ENCODE measurements around the gene DNAJC22. TPM values are rescaled to one million over a fixed set of nuclear protein-coding genes. Genes with fewer than 3 reads are reported as not detected.
A peak's percentile ranks its signal among the peaks of the same experiment; 100 is the strongest.

DNAJC22 gene
- polyA plus RNA-seq, 1 donor from 2014 or later, result 0.54 TPM

- Histone ChIP-seq H2AFZ (ENCODE audit: low read depth, low read length) (no peak overlapping the region), H3K36me3 (ENCODE audit: insufficient read depth, low read length) (no peaks in the 10 kb centered on the region), H3K27me3 (ENCODE audit: insufficient read depth, low read depth, low read length) (peaks cover 96% of the 10 kb centered on the region), H3K27ac (ENCODE audit: low read length) (no peak overlapping the region), H3K4me3 (ENCODE audit: low read length) (peak overlapping the region; percentile 60), H3K4me2 (ENCODE audit: low read length) (no peak overlapping the region), H3F3A (ENCODE audit: insufficient read depth, low read length, poor library complexity, severe bottlenecking) (no peaks in the 10 kb centered on the region), H3K79me2 (replicated peaks; ENCODE audit: insufficient read depth, low read length) (no peaks in the 10 kb centered on the region), H3K9me3 (ENCODE audit: low read length) (no peaks in the 10 kb centered on the region), H3K9ac (ENCODE audit: low read length) (peak overlapping the region; percentile 31), H3K9me2 (ENCODE audit: insufficient read depth, low read length) (no peaks in the 10 kb centered on the region), H4K20me1 (ENCODE audit: insufficient read depth) (no peaks in the 10 kb centered on the region)
- TF ChIP-seq CTCF (IDR thresholded peaks at IDR 0.05; ENCODE audit: poor library complexity, severe bottlenecking) (no peak), EZH2 (IDR thresholded peaks at IDR 0.05; ENCODE audit: borderline replicate concordance, insufficient read depth, low read length, poor library complexity, severe bottlenecking) (peak; percentile 86)
These were observed 1.4 kb upstream of the DNAJC22 start for GRCh38 chr12:49345051-49345824.

- Histone ChIP-seq H3K27me3 (ENCODE audit: insufficient read depth, low read depth, low read length) (peaks cover 88% of the 10 kb centered on the region), H2AFZ (ENCODE audit: low read depth, low read length) (no peak overlapping the region), H3K9me3 (ENCODE audit: low read length) (no peaks in the 10 kb centered on the region), H3K4me3 (ENCODE audit: low read length) (peak overlapping the region; percentile 60), H3K4me2 (ENCODE audit: low read length) (peak overlapping the region; percentile 48), H3K9ac (ENCODE audit: low read length) (peak overlapping the region; percentile 16), H3K36me3 (ENCODE audit: insufficient read depth, low read length) (no peaks in the 10 kb centered on the region), H3K79me2 (replicated peaks; ENCODE audit: insufficient read depth, low read length) (no peaks in the 10 kb centered on the region), H3K27ac (ENCODE audit: low read length) (no peak overlapping the region), H4K20me1 (ENCODE audit: insufficient read depth) (no peaks in the 10 kb centered on the region), H3F3A (ENCODE audit: insufficient read depth, low read length, poor library complexity, severe bottlenecking) (no peaks in the 10 kb centered on the region), H3K9me2 (ENCODE audit: insufficient read depth, low read length) (no peaks in the 10 kb centered on the region)
- TF ChIP-seq EZH2 (IDR thresholded peaks at IDR 0.05; ENCODE audit: borderline replicate concordance, insufficient read depth, low read length, poor library complexity, severe bottlenecking) (peak; percentile 73), CTCF (IDR thresholded peaks at IDR 0.05; ENCODE audit: poor library complexity, severe bottlenecking) (no peak), POLR2AphosphoS5 (IDR thresholded peaks at IDR 0.05) (peak; percentile 24), REST (IDR thresholded peaks at IDR 0.05; ENCODE audit: borderline replicate concordance) (no peak)
These were observed 646 bp upstream of the DNAJC22 start for GRCh38 chr12:49345825-49346658.
